MM.1S (cell line): Measurements from ENCODE around the gene GLA.

Experiments used
- DNase-seq: peaks from one replicate; pipeline ENCODE4 v3.0.0-alpha.2; 2015
- H2AFZ ChIP-seq: fragments of 300-600 bp; sonication (generic); 2 replicates; pipeline ENCODE4 v1.6.0; 2016; ENCODE audit warnings: antibody characterized with exemption, low read length
- H3F3A ChIP-seq: fragments of 300-600 bp; sonication (generic); 2 replicates; pipeline ENCODE4 v1.6.1; 2016; ENCODE audit warnings: mild to moderate bottlenecking, antibody characterized with exemption, low read length, moderate library complexity, mixed read lengths; ENCODE audit not compliant: insufficient read depth
- H3K27ac ChIP-seq: fragments of 300-600 bp; sonication (generic); 2 replicates; pipeline ENCODE4 v1.5.1; 2016; ENCODE audit warnings: mild to moderate bottlenecking, low read length
- H3K27me3 ChIP-seq: fragments of 300-600 bp; sonication (generic); replicated peaks from 2 replicates; pipeline ENCODE4 v1.6.0; 2016; ENCODE audit warnings: low read length; ENCODE audit not compliant: insufficient read depth
- H3K36me3 ChIP-seq: fragments of 300-600 bp; sonication (generic); replicated peaks from 2 replicates; pipeline ENCODE4 v1.6.1; 2016; ENCODE audit warnings: mild to moderate bottlenecking, low read length, mixed read lengths; ENCODE audit not compliant: insufficient read depth
- H3K4me1 ChIP-seq: fragments of 300-600 bp; sonication (generic); 2 replicates; pipeline ENCODE4 v1.6.1; 2016; ENCODE audit warnings: low read length, mixed read lengths
- H3K4me2 ChIP-seq: fragments of 300-600 bp; sonication (generic); 2 replicates; pipeline ENCODE4 v1.6.0; 2016; ENCODE audit warnings: low read depth, low read length
- H3K4me3 ChIP-seq: fragments of 300-600 bp; sonication (generic); 2 replicates; pipeline ENCODE4 v1.5.1; 2016; ENCODE audit warnings: low read length, mixed read lengths
- H3K79me2 ChIP-seq: fragments of 300-600 bp; sonication (generic); 2 replicates; pipeline ENCODE4 v1.6.1; 2016; ENCODE audit warnings: mixed run types, low read length, mixed read lengths
- H3K9ac ChIP-seq: fragments of 300-600 bp; sonication (generic); 2 replicates; pipeline ENCODE4 v1.6.1; 2016; ENCODE audit warnings: low read length, mixed read lengths
- H3K9me2 ChIP-seq: fragments of 300-600 bp; sonication (generic); replicated peaks from 2 replicates; pipeline ENCODE4 v1.6.1; 2016; ENCODE audit warnings: mild to moderate bottlenecking, low read length, mixed read lengths; ENCODE audit not compliant: insufficient read depth
- H3K9me3 ChIP-seq: fragments of 300-600 bp; sonication (generic); replicated peaks from 2 replicates; pipeline ENCODE4 v1.6.1; 2016; ENCODE audit warnings: mild to moderate bottlenecking, low read length, mixed read lengths; ENCODE audit not compliant: insufficient read depth
- H4K20me1 ChIP-seq: fragments of 300-600 bp; sonication (generic); 2 replicates; pipeline ENCODE4 v1.6.1; 2016; ENCODE audit warnings: mild to moderate bottlenecking, low read length, moderate library complexity, mixed read lengths; ENCODE audit not compliant: insufficient read depth
- CTCF ChIP-seq: fragments of 300-600 bp; sonication (generic); IDR thresholded peaks from 2 replicates; pipeline ENCODE4 v1.5.1; 2016; ENCODE audit warnings: antibody characterized with exemption, low read length, mixed read lengths
- EZH2 ChIP-seq: fragments of 300-600 bp; sonication (generic); optimal IDR thresholded peaks from 2 replicates; pipeline ENCODE3; 2017; ENCODE audit warnings: low read depth, mild to moderate bottlenecking, antibody characterized with exemption, low read length, mixed read lengths
- EZH2phosphoT487 ChIP-seq: fragments of 300-600 bp; sonication (generic); IDR thresholded peaks from 2 replicates; pipeline ENCODE4 v1.6.1; 2018; ENCODE audit warnings: antibody characterized with exemption, low read length

Gene GLA

GRCh38 chrX:101370888-101371504, 36.7 kb downstream of the GLA start:
- Histone ChIP-seq H3K4me2 (no peak overlapping the region; the same call in 1 of the 2 replicates), H3K9me3 (no peaks in the 10 kb centered on the region), H3F3A (no peaks in the 10 kb centered on the region), H3K27me3 (no peaks in the 10 kb centered on the region), H3K79me2 (no peaks in the 10 kb centered on the region), H3K9ac (no peak overlapping the region), H4K20me1 (no peaks in the 10 kb centered on the region), H3K27ac (peak overlapping the region; percentile 38; the same call in 1 of the 2 replicates), H3K9me2 (no peaks in the 10 kb centered on the region), H3K4me3 (no peak overlapping the region), H2AFZ (0 out of 2 replicates have a peak overlapping the region, but pooled peaks have one; percentile 30), H3K4me1 (peaks cover 14% of the 10 kb centered on the region), H3K36me3 (no peaks in the 10 kb centered on the region)
- peak; percentile 21 for DNase-seq
- TF ChIP-seq EZH2: no peak
- no peak for TF ChIP-seq EZH2phosphoT487
- no peak for TF ChIP-seq CTCF

GRCh38 chrX:101369687-101370086, 38.0 kb downstream of the GLA start:
- no peak overlapping the region for H2AFZ ChIP-seq
- H3K4me1 ChIP-seq: peaks cover 14% of the 10 kb centered on the region
- no peaks in the 10 kb centered on the region for H3K9me3 ChIP-seq
- H4K20me1 ChIP-seq: no peaks in the 10 kb centered on the region
- no peaks in the 10 kb centered on the region for H3K27me3 ChIP-seq
- no peaks in the 10 kb centered on the region for H3K9me2 ChIP-seq
- no peaks in the 10 kb centered on the region for H3K36me3 ChIP-seq
- no peak overlapping the region for H3K27ac ChIP-seq
- DNase-seq: no peak
- H3K4me2 ChIP-seq: no peak overlapping the region
- no peaks in the 10 kb centered on the region for H3K79me2 ChIP-seq
- TF ChIP-seq CTCF (no peak), EZH2phosphoT487 (no peak), EZH2 (no peak)
- no peaks in the 10 kb centered on the region for H3F3A ChIP-seq
- no peak overlapping the region for H3K9ac ChIP-seq
- no peak overlapping the region for H3K4me3 ChIP-seq

GRCh38 chrX:101368800-101369199, 38.9 kb downstream of the GLA start:
- no peaks in the 10 kb centered on the region for H3K27me3 ChIP-seq
- no peak overlapping the region for H3K4me2 ChIP-seq
- H3F3A ChIP-seq: no peaks in the 10 kb centered on the region
- no peak for DNase-seq
- H3K79me2 ChIP-seq: no peaks in the 10 kb centered on the region
- H3K9me3 ChIP-seq: no peaks in the 10 kb centered on the region
- peaks cover 14% of the 10 kb centered on the region for H3K4me1 ChIP-seq
- H2AFZ ChIP-seq: no peak overlapping the region
- no peak overlapping the region for H3K27ac ChIP-seq
- no peaks in the 10 kb centered on the region for H3K36me3 ChIP-seq
- H3K9me2 ChIP-seq: no peaks in the 10 kb centered on the region
- H3K9ac ChIP-seq: no peak overlapping the region
- TF ChIP-seq EZH2phosphoT487: no peak
- TF ChIP-seq EZH2: no peak
- TF ChIP-seq CTCF: no peak
- no peaks in the 10 kb centered on the region for H4K20me1 ChIP-seq
- no peak overlapping the region for H3K4me3 ChIP-seq
